GM12878 (cell line): ENCODE measurements around the gene RPL27. TPM values are rescaled to one million over a fixed set of nuclear protein-coding genes. Genes with fewer than 3 reads are reported as not detected.

Experiments
- ATAC-seq: fragments of 200-7000 bp; cut with Tn5 transposase; 3 replicates; pipeline ENCODE4 v1.9.1; 2020; ENCODE audit warnings: mild to moderate bottlenecking, moderate library complexity
- BruUV-seq: library from RNA; stranded (reverse); fragments of 400-500 nt; replicated peaks from 2 replicates; lab custom pipeline; 2021; lab: Mats Ljungman, UMichigan
- CTCF ChIA-PET: fragments of 300-600 bp; sonication (Branson Sonifier 250); formaldehyde crosslinking; extraction: SDS; loops from one replicate; lab custom pipeline; 2021; ENCODE audit warnings: inconsistent platforms; lab: Yijun Ruan, JAX
- POLR2A ChIA-PET: fragments of 350-600 bp; formaldehyde crosslinking; extraction: SDS; loops from one replicate; lab custom pipeline; 2021; ENCODE audit warnings: inconsistent platforms; lab: Charles Lee
- RAD21 ChIA-PET: fragments of 300-600 bp; sonication (Branson Sonifier 250); formaldehyde crosslinking; loops from one replicate; lab custom pipeline; 2023; ENCODE audit warnings: antibody characterized with exemption; ENCODE audit not compliant: unreplicated experiment; lab: Charles Lee
- SMC1A ChIA-PET: fragments of 300-600 bp; sonication (Branson Sonifier 250); formaldehyde crosslinking; loops from one replicate; lab custom pipeline; 2023; ENCODE audit not compliant: unreplicated experiment, uncharacterized antibody; lab: Charles Lee
- DNase-seq: peaks from one replicate; pipeline ENCODE4 v3.0.0-alpha.2; 2011; ENCODE audit warnings: low read depth, low spot score
- FAIRE-seq: peaks from 3 replicates; lab custom pipeline; 2011; peaks lifted over from hg19 to GRCh38; lab: Jason Lieb, UNC
- H2AFZ ChIP-seq: 2 replicates; pipeline ENCODE4 v1.6.0; 2011; ENCODE audit warnings: low read depth, low read length, control low read depth; ENCODE audit not compliant: control insufficient read depth
- H3K27ac ChIP-seq: 2 replicates; pipeline ENCODE4 v1.5.1; 2011; ENCODE audit warnings: control low read depth; ENCODE audit not compliant: control insufficient read depth, insufficient read depth
- H3K27me3 ChIP-seq, 2 experiments: replicated peaks in 1 of 2; 2 replicates each; pipeline versions ENCODE4 v1.6.0 to v1.6.1; 2011; ENCODE audit warnings: low read length in 1 of 2; ENCODE audit not compliant: control insufficient read depth in 2 of 2, insufficient read depth in 2 of 2
- H3K36me3 ChIP-seq, 2 experiments: 2 replicates each; pipeline ENCODE4 v1.5.1; 2011; ENCODE audit warnings: low read length in 1 of 2; ENCODE audit not compliant: control insufficient read depth in 2 of 2, insufficient read depth in 2 of 2
- H3K4me1 ChIP-seq: 2 replicates; pipeline ENCODE4 v1.6.1; 2011; ENCODE audit warnings: mild to moderate bottlenecking, low read length, moderate library complexity, mixed read lengths; ENCODE audit not compliant: control insufficient read depth, insufficient read depth
- H3K4me2 ChIP-seq: 2 replicates; pipeline ENCODE4 v1.6.0; 2011; ENCODE audit warnings: control low read depth; ENCODE audit not compliant: control insufficient read depth, insufficient read depth
- H3K4me3 ChIP-seq: fragments of 200-600 bp; sonication (generic); 2 replicates; pipeline ENCODE4 v1.5.1; 2016
- H3K79me2 ChIP-seq: 2 replicates; pipeline ENCODE4 v1.6.0; 2011; ENCODE audit warnings: low read length; ENCODE audit not compliant: control insufficient read depth, insufficient read depth
- H3K9ac ChIP-seq: 2 replicates; pipeline ENCODE4 v1.8.0; 2011; ENCODE audit warnings: low read length, control low read depth, mixed read lengths; ENCODE audit not compliant: control insufficient read depth, insufficient read depth
- H3K9me3 ChIP-seq: replicated peaks from 3 replicates; pipeline ENCODE4 v1.5.1; 2011; ENCODE audit warnings: mild to moderate bottlenecking, low read length; ENCODE audit not compliant: control insufficient read depth, insufficient read depth
- H4K20me1 ChIP-seq: 2 replicates; pipeline ENCODE4 v1.6.0; 2011; ENCODE audit not compliant: control insufficient read depth, insufficient read depth
- ATF7 ChIP-seq: fragments of 450-650 bp; IDR thresholded peaks from 2 replicates; pipeline ENCODE4 v1.6.1; 2016; ENCODE audit warnings: low read depth, mild to moderate bottlenecking
- EGR1 ChIP-seq, 2 experiments: IDR thresholded peaks; 1 replicate in 1 of 2; 2 replicates in 1 of 2; pipeline ENCODE4 v1.6.1; 2011 to 2012; ENCODE audit warnings: low read depth in 2 of 2, low read length in 2 of 2, borderline replicate concordance in 1 of 2, mild to moderate bottlenecking in 1 of 2, moderate library complexity in 1 of 2
- EP300 ChIP-seq, 2 experiments: fragments of 150-350 bp in 1 of 2; IDR thresholded peaks; 2 replicates each; pipeline ENCODE4 v1.6.1; 2011 to 2012; ENCODE audit warnings: low read depth in 2 of 2, low read length in 2 of 2, borderline replicate concordance in 1 of 2, improper control_type of control experiment in 1 of 2, inconsistent platforms in 1 of 2; ENCODE audit not compliant: control insufficient read depth in 1 of 2
- EZH2 ChIP-seq: IDR thresholded peaks from 2 replicates; pipeline ENCODE4 v1.6.1; 2012; ENCODE audit warnings: low read depth, mild to moderate bottlenecking, control low read depth, inconsistent platforms, low read length, borderline replicate concordance; ENCODE audit not compliant: control insufficient read depth
- HDAC2 ChIP-seq: fragments of 200-600 bp; sonication (generic); IDR thresholded peaks from 2 replicates; pipeline ENCODE4 v1.6.1; 2017
- MEF2A ChIP-seq: IDR thresholded peaks from 2 replicates; pipeline ENCODE4 v1.6.1; 2011; ENCODE audit warnings: low read depth, mild to moderate bottlenecking, low read length, moderate library complexity; ENCODE audit not compliant: insufficient read depth
- NR2C2 ChIP-seq: IDR thresholded peaks from 2 replicates; pipeline ENCODE4 v1.6.1; 2011; ENCODE audit warnings: borderline replicate concordance, low read depth; ENCODE audit not compliant: control insufficient read depth, insufficient read length
- RAD21 ChIP-seq: IDR thresholded peaks from 2 replicates; pipeline ENCODE4 v1.6.1; 2011; ENCODE audit warnings: mild to moderate bottlenecking, low read depth, low read length, moderate library complexity; ENCODE audit not compliant: insufficient read depth
- RELA ChIP-seq: fragments of 450-650 bp; IDR thresholded peaks from 2 replicates; pipeline ENCODE4 v1.8.0; 2014; ENCODE audit warnings: borderline replicate concordance; ENCODE audit not compliant: partially characterized antibody
- TCF12 ChIP-seq: IDR thresholded peaks from 2 replicates; pipeline ENCODE4 v1.6.1; 2011; ENCODE audit warnings: low read depth, mild to moderate bottlenecking, low read length
- YY1 ChIP-seq: IDR thresholded peaks from 2 replicates; pipeline ENCODE4 v1.6.1; 2011; ENCODE audit warnings: low read depth, mild to moderate bottlenecking, low read length
- ZNF384 ChIP-seq: IDR thresholded peaks from 2 replicates; pipeline ENCODE4 v1.6.1; 2012; ENCODE audit warnings: low read depth, mild to moderate bottlenecking, low read length, improper control_type of control experiment, borderline replicate concordance
- WGBS: methylation state at CpG from one replicate; pipeline ENCODE4 v1.1.6; 2016; ENCODE audit warnings: low lambda C conversion rate; ENCODE audit not compliant: insufficient replicate concordance, insufficient coverage; ENCODE audit errors: missing lambda C conversion rate; 5-methylcytosine and 5-hydroxymethylcytosine counted together
- in situ Hi-C: fragments of 300-500 bp; cut with MboI; formaldehyde crosslinking; loops from 9 replicates; pipeline ENCODE4 v1.14.3; 2018; ENCODE audit warnings: mixed read lengths
- intact Hi-C: fragments of 100-400 bp; cut with micrococcal nuclease; formaldehyde crosslinking; loops from one replicate; pipeline ENCODE4 v1.14.2; 2022; ENCODE audit not compliant: unreplicated experiment
- polyA plus RNA-seq, 11 experiments: library from polyadenylated mRNA; depleted of rRNA in 4 of 11; unstranded in 6 of 11; stranded (reverse) in 5 of 11; fragments of >200 nt; fragmentation: Nextera tagmentation in 4 of 11; fragmentation: Illumina TruSeq in 1 of 11; extraction: Ambion mirVana in 4 of 11; extraction: Trizol in 1 of 11; gene quantifications; 1 replicate in 1 of 11; 2 replicates in 10 of 11; pipeline versions ENCODE4 v1.2.1 to v1.2.3, GENCODE V29; 2011 to 2016; ENCODE audit warnings: inconsistent platforms in 2 of 11, missing spikeins in 2 of 11, low read depth in 1 of 11
- total RNA-seq, 4 experiments: library from RNA; depleted of rRNA in 3 of 4; stranded (reverse); fragments of >200 nt in 3 of 4; fragmentation: Illumina TruSeq in 1 of 4; extraction: Trizol in 1 of 4; gene quantifications; 2 replicates each; pipeline versions ENCODE4 v1.2.1 to v1.2.3, GENCODE V29; 2013 to 2021
- TF ChIP-seq, protein P1 (sequence below): IDR thresholded peaks from 2 replicates; pipeline ENCODE4 v1.6.1; 2012; ENCODE audit warnings: mild to moderate bottlenecking, low read depth, low read length
- TF ChIP-seq, protein P2 (sequence below): fragments of 150-350 bp; IDR thresholded peaks from 2 replicates; pipeline ENCODE4 v1.6.1; 2014; ENCODE audit warnings: mild to moderate bottlenecking, low read depth, low read length

Gene RPL27
- total and polyA plus RNA-seq, 10 of the 15 experiments (the other 5 are each of a cell fraction or from before 2014, with no cell fraction given): 1,748 to 6,934 (median 3,779) TPM

DNA sequence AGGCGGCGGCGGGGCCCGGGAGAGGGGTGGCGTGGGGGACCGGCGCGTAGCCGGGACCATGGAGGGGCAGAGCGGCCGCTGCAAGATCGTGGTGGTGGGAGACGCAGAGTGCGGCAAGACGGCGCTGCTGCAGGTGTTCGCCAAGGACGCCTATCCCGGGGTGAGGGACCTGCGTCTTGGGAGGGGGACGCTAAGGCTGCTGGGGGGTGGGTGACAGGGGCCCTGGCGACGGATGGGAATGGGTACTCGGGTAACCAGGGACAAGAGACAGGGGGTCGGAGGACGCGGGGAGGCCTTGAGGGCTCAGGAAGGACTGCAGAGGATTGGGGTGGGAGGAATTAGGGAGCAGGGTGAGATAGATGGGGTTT is 27.1 kb downstream of the RPL27 start:
- no peak overlapping the region for H3K4me2 ChIP-seq
- H4K20me1 ChIP-seq: no peaks in the 10 kb centered on the region
- H3K9ac ChIP-seq: no peak overlapping the region
- ATAC-seq: no peak
- no peak for FAIRE-seq
- RAD21 ChIA-PET: interaction anchor here (1.4 kb wide), 2 partner anchors 144 to 309 kb away, joined by 8 to 9 read pairs; no protein-coding TSS in a partner anchor
- in situ Hi-C loops: loop anchor here (10.0 kb wide), 1 partner anchor 190 kb away; the partner anchor contains the start of gene TMEM106A
- TF ChIP-seq EZH2 (no peak), RAD21 (no peak), RELA (no peak), EGR1 (IDR thresholded peaks at IDR 0.05; ENCODE audit: borderline replicate concordance in 1 of 2, low read depth in 2 of 2, low read length in 2 of 2) (no peak), YY1 (no peak), NR2C2 (no peak), TCF12 (no peak), EP300 (IDR thresholded peaks at IDR 0.05; ENCODE audit: borderline replicate concordance in 1 of 2, control insufficient read depth in 1 of 2, low read depth in 2 of 2, low read length in 2 of 2) (no peak), ATF7 (no peak), HDAC2 (no peak), MEF2A (no peak), ZNF384 (no peak)
- TF ChIP-seq, protein P1, sequence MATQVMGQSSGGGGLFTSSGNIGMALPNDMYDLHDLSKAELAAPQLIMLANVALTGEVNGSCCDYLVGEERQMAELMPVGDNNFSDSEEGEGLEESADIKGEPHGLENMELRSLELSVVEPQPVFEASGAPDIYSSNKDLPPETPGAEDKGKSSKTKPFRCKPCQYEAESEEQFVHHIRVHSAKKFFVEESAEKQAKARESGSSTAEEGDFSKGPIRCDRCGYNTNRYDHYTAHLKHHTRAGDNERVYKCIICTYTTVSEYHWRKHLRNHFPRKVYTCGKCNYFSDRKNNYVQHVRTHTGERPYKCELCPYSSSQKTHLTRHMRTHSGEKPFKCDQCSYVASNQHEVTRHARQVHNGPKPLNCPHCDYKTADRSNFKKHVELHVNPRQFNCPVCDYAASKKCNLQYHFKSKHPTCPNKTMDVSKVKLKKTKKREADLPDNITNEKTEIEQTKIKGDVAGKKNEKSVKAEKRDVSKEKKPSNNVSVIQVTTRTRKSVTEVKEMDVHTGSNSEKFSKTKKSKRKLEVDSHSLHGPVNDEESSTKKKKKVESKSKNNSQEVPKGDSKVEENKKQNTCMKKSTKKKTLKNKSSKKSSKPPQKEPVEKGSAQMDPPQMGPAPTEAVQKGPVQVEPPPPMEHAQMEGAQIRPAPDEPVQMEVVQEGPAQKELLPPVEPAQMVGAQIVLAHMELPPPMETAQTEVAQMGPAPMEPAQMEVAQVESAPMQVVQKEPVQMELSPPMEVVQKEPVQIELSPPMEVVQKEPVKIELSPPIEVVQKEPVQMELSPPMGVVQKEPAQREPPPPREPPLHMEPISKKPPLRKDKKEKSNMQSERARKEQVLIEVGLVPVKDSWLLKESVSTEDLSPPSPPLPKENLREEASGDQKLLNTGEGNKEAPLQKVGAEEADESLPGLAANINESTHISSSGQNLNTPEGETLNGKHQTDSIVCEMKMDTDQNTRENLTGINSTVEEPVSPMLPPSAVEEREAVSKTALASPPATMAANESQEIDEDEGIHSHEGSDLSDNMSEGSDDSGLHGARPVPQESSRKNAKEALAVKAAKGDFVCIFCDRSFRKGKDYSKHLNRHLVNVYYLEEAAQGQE: no peak
- TF ChIP-seq, protein P2, sequence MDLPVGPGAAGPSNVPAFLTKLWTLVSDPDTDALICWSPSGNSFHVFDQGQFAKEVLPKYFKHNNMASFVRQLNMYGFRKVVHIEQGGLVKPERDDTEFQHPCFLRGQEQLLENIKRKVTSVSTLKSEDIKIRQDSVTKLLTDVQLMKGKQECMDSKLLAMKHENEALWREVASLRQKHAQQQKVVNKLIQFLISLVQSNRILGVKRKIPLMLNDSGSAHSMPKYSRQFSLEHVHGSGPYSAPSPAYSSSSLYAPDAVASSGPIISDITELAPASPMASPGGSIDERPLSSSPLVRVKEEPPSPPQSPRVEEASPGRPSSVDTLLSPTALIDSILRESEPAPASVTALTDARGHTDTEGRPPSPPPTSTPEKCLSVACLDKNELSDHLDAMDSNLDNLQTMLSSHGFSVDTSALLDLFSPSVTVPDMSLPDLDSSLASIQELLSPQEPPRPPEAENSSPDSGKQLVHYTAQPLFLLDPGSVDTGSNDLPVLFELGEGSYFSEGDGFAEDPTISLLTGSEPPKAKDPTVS: no peak
- H3K4me3 ChIP-seq: no peak overlapping the region
- WGBS: 34% methylated on average over 10 of the region's 27 CpGs
- BruUV-seq: no TSS peak
- no peaks in the 10 kb centered on the region for H3K79me2 ChIP-seq
- intact Hi-C loops: no loop called here
- H3K9me3 ChIP-seq: no peaks in the 10 kb centered on the region
- H3K27me3 ChIP-seq: no peaks in the 10 kb centered on the region
- CTCF ChIA-PET: interaction anchor here (1.3 to 1.9 kb wide), 5 partner anchors 19 to 312 kb away, joined by 3 to 14 read pairs (median 7); partner anchors contain the start of genes IFI35 and RPL27
- SMC1A ChIA-PET: no interaction called here
- no peak for DNase-seq
- H3K36me3 ChIP-seq: no peaks in the 10 kb centered on the region
- H3K27ac ChIP-seq: no peak overlapping the region
- H2AFZ ChIP-seq: no peak overlapping the region
- POLR2A ChIA-PET: interaction anchor here (0.9 kb wide), 1 partner anchor 15 kb away, joined by 3 read pairs; no protein-coding TSS in a partner anchor
- H3K4me1 ChIP-seq: peaks cover 7% of the 10 kb centered on the region; the same call in 1 of the 2 replicates
